IMR-90 (cell line): Measurements from ENCODE around the gene ARMC5. TPM values are rescaled to one million over a fixed set of nuclear protein-coding genes. Genes with fewer than 3 reads are reported as not detected.

Experiments
- ATAC-seq: fragments of 200-7000 bp; cut with Tn5 transposase; 2 replicates; pipeline ENCODE4 v1.9.1; 2020; ENCODE audit warnings: low read depth, mild to moderate bottlenecking, moderate library complexity
- BruUV-seq: library from RNA; stranded (reverse); fragments of 400-500 nt; replicated peaks from 2 replicates; lab custom pipeline; 2021; lab: Mats Ljungman, UMichigan
- CTCF ChIA-PET: fragments of 300-600 bp; formaldehyde crosslinking; extraction: SDS; loops from one replicate; lab custom pipeline; 2021; ENCODE audit warnings: antibody characterized with exemption; lab: Yijun Ruan, JAX
- POLR2A ChIA-PET: fragments of 300-600 bp; sonication (Branson Sonifier 250); formaldehyde crosslinking; loops from one replicate; lab custom pipeline; 2022; ENCODE audit warnings: antibody characterized with exemption; ENCODE audit not compliant: unreplicated experiment; lab: Charles Lee
- DNase-seq: peaks from one replicate; pipeline ENCODE4 v3.0.0; 2013
- H2AFZ ChIP-seq: replicated peaks from 2 replicates; pipeline ENCODE3; 2013; ENCODE audit warnings: low read length, mild to moderate bottlenecking; ENCODE audit not compliant: poor library complexity
- H2AK5ac ChIP-seq: 2 replicates; pipeline ENCODE4 v1.6.1; 2013; ENCODE audit warnings: low read depth, low read length, inconsistent platforms
- H2AK9ac ChIP-seq: replicated peaks from 2 replicates; pipeline ENCODE3; 2013; ENCODE audit warnings: mild to moderate bottlenecking, low read depth, low read length, moderate library complexity; ENCODE audit not compliant: poor library complexity
- H2BK120ac ChIP-seq: 2 replicates; pipeline ENCODE4 v1.6.1; 2013; ENCODE audit warnings: low read depth, low read length, inconsistent platforms
- H2BK15ac ChIP-seq: 3 replicates; pipeline ENCODE4 v1.6.1; 2013; ENCODE audit warnings: low read depth, low read length, inconsistent platforms
- H2BK20ac ChIP-seq: 2 replicates; pipeline ENCODE4 v1.6.1; 2013; ENCODE audit warnings: low read depth, mild to moderate bottlenecking, inconsistent platforms, low read length, moderate library complexity
- H2BK5ac ChIP-seq: 2 replicates; pipeline ENCODE4 v1.6.1; 2013; ENCODE audit warnings: mild to moderate bottlenecking, low read depth, low read length, inconsistent platforms; ENCODE audit not compliant: poor library complexity, severe bottlenecking
- H3K14ac ChIP-seq: replicated peaks from 2 replicates; pipeline ENCODE4 v1.6.1; 2013; ENCODE audit warnings: low read depth, low read length, inconsistent platforms
- H3K18ac ChIP-seq: 2 replicates; pipeline ENCODE4 v1.6.1; 2013; ENCODE audit warnings: low read depth, low read length, control low read depth
- H3K23ac ChIP-seq: 2 replicates; pipeline ENCODE4 v1.6.1; 2013; ENCODE audit warnings: low read depth, low read length, inconsistent platforms
- H3K27ac ChIP-seq: 2 replicates; pipeline ENCODE4 v1.5.1; 2013; ENCODE audit warnings: mild to moderate bottlenecking, control low read depth, low read length; ENCODE audit not compliant: insufficient read depth
- H3K27me3 ChIP-seq: 2 replicates; pipeline ENCODE4 v1.6.1; 2013; ENCODE audit warnings: low read length; ENCODE audit not compliant: control insufficient read depth, insufficient read depth
- H3K36me3 ChIP-seq: 2 replicates; pipeline ENCODE4 v1.6.1; 2013; ENCODE audit warnings: low read length, mixed read lengths; ENCODE audit not compliant: control insufficient read depth, insufficient read depth
- H3K4ac ChIP-seq: 2 replicates; pipeline ENCODE4 v1.6.1; 2013; ENCODE audit warnings: low read depth, low read length, inconsistent platforms
- H3K4me1 ChIP-seq: 2 replicates; pipeline ENCODE4 v1.6.1; 2013; ENCODE audit warnings: low read length, mixed read lengths; ENCODE audit not compliant: control insufficient read depth, insufficient read depth
- H3K4me2 ChIP-seq: 2 replicates; pipeline ENCODE4 v1.6.1; 2013; ENCODE audit warnings: low read depth, mild to moderate bottlenecking, control low read depth, low read length, moderate library complexity
- H3K4me3 ChIP-seq: 2 replicates; pipeline ENCODE4 v1.5.1; 2013; ENCODE audit warnings: low read depth, mild to moderate bottlenecking, control low read depth, low read length, moderate library complexity; ENCODE audit not compliant: insufficient read depth
- H3K56ac ChIP-seq: 2 replicates; pipeline ENCODE4 v1.6.1; 2013; ENCODE audit warnings: low read length, inconsistent platforms; ENCODE audit not compliant: insufficient read depth; ENCODE audit errors: extremely low read depth
- H3K79me1 ChIP-seq, 2 experiments: 2 replicates each; pipeline ENCODE4 v1.6.1; 2013; ENCODE audit warnings: low read length in 2 of 2, inconsistent platforms in 1 of 2, low read depth in 1 of 2
- H3K9ac ChIP-seq: 2 replicates; pipeline ENCODE4 v1.6.1; 2013; ENCODE audit warnings: low read depth, low read length, control low read depth
- H3K9me1 ChIP-seq: 2 replicates; pipeline ENCODE4 v1.6.1; 2013; ENCODE audit warnings: low read length, inconsistent platforms; ENCODE audit not compliant: insufficient read depth
- H3K9me3 ChIP-seq: 2 replicates; pipeline ENCODE4 v1.6.1; 2013; ENCODE audit warnings: low read length; ENCODE audit not compliant: control insufficient read depth, insufficient read depth
- H4K20me1 ChIP-seq: 2 replicates; pipeline ENCODE4 v1.6.1; 2013; ENCODE audit warnings: low read length, inconsistent platforms; ENCODE audit not compliant: insufficient read depth
- H4K5ac ChIP-seq: 2 replicates; pipeline ENCODE4 v1.6.1; 2013; ENCODE audit warnings: mild to moderate bottlenecking, low read depth, low read length, control low read depth
- H4K8ac ChIP-seq, 2 experiments: 2 replicates each; pipeline ENCODE4 v1.6.1; 2013; ENCODE audit warnings: low read depth in 2 of 2, low read length in 2 of 2, control low read depth in 1 of 2, inconsistent platforms in 1 of 2
- H4K91ac ChIP-seq: 2 replicates; pipeline ENCODE4 v1.6.1; 2013; ENCODE audit warnings: low read depth, low read length, inconsistent platforms; ENCODE audit not compliant: insufficient read depth
- BHLHE40 ChIP-seq: fragments of 150-350 bp; IDR thresholded peaks from 2 replicates; pipeline ENCODE4 v1.6.1; 2016; ENCODE audit warnings: mild to moderate bottlenecking, low read depth, low read length
- CTCF ChIP-seq: conservative IDR thresholded peaks from 2 replicates; pipeline ENCODE4 v1.5.1; 2012; ENCODE audit warnings: mild to moderate bottlenecking, low read depth, low read length, improper control_type of control experiment
- MAFK ChIP-seq: IDR thresholded peaks from 2 replicates; pipeline ENCODE4 v1.6.1; 2012; ENCODE audit warnings: low read depth, low read length, improper control_type of control experiment
- MAZ ChIP-seq: IDR thresholded peaks from 2 replicates; pipeline ENCODE4 v1.6.1; 2012; ENCODE audit warnings: low read depth, mild to moderate bottlenecking, low read length, improper control_type of control experiment, moderate library complexity, borderline replicate concordance
- RAD21 ChIP-seq: IDR thresholded peaks from 2 replicates; pipeline ENCODE4 v1.6.1; 2012; ENCODE audit warnings: low read length, improper control_type of control experiment
- RCOR1 ChIP-seq: IDR thresholded peaks from 2 replicates; pipeline ENCODE4 v1.6.1; 2012; ENCODE audit warnings: mild to moderate bottlenecking, low read length, improper control_type of control experiment; ENCODE audit not compliant: insufficient replicate concordance
- RFX5 ChIP-seq: IDR thresholded peaks from 2 replicates; pipeline ENCODE4 v1.8.0; 2012; ENCODE audit warnings: low read depth, mild to moderate bottlenecking, low read length, moderate library complexity
- USF2 ChIP-seq: fragments of 150-350 bp; IDR thresholded peaks from 2 replicates; pipeline ENCODE4 v1.6.1; 2017; ENCODE audit warnings: mild to moderate bottlenecking, antibody characterized with exemption, low read length, low read depth
- WGBS, 2 experiments: methylation state at CpG; one replicate each; pipeline versions ENCODE4 v1.1.5 to v1.1.7; 2013; ENCODE audit warnings: missing lambda C conversion rate in 2 of 2; ENCODE audit not compliant: insufficient read length in 1 of 2; ENCODE audit errors: extremely low coverage in 2 of 2; 5-methylcytosine and 5-hydroxymethylcytosine counted together
- dilution Hi-C: fragments of 300-500 bp; cut with HindIII; formaldehyde crosslinking; loops from one replicate; pipeline ENCODE4 v1.14.3; 2018; ENCODE audit warnings: low sequenced_read_pairs; ENCODE audit not compliant: unreplicated experiment
- in situ Hi-C: fragments of 300-500 bp; cut with MboI; formaldehyde crosslinking; loops from 3 replicates; pipeline ENCODE4 v1.14.3; 2019; ENCODE audit warnings: low sequenced_read_pairs, inconsistent platforms, mixed read lengths
- intact Hi-C: fragments of 100-400 bp; cut with micrococcal nuclease; formaldehyde crosslinking; loops from 2 replicates; pipeline ENCODE4 v1.10.0; 2022
- polyA plus RNA-seq, 3 experiments: library from polyadenylated mRNA; depleted of rRNA; stranded (reverse); fragments of >200 nt; gene quantifications; 2 replicates each; pipeline ENCODE4 v1.2.3, GENCODE V29; 2012; ENCODE audit warnings: low replicate concordance in 1 of 3
- total RNA-seq: library from RNA; depleted of rRNA; stranded (reverse); fragments of >200 nt; gene quantifications from 2 replicates; pipeline ENCODE4 v1.2.3, GENCODE V29; 2012

ARMC5 gene
- total and polyA plus RNA-seq, 2 of the 4 experiments (the other 2 are of a cell fraction), result 2.3 to 7.5 TPM

- Histone ChIP-seq H3K23ac (no peak overlapping the region), H3K79me1 (peaks cover 6 to 12% of the 10 kb centered on the region in 2 experiments; a peak in 3 of 4 replicates), H2AK9ac (no peak overlapping the region), H4K5ac (no peak overlapping the region), H4K91ac (no peak overlapping the region), H3K27me3 (no peaks in the 10 kb centered on the region), H3K4me2 (no peak overlapping the region), H4K8ac (no peak overlapping the region), H3K18ac (no peak overlapping the region), H2BK20ac (no peak overlapping the region), H3K56ac (no peak overlapping the region), H3K9me1 (0 out of 2 replicates have a peak, but pooled peaks cover 5% of the 10 kb centered on the region), H3K14ac (no peak overlapping the region), H3K4me3 (no peak overlapping the region), H3K9me3 (no peaks in the 10 kb centered on the region), H2AK5ac (no peak overlapping the region), H2BK5ac (no peak overlapping the region), H2BK15ac (no peak overlapping the region), H3K27ac (no peak overlapping the region), H3K4me1 (no peaks in the 10 kb centered on the region), H3K4ac (no peak overlapping the region), H2AFZ (no peak overlapping the region), H3K36me3 (peaks cover 30% of the 10 kb centered on the region), H4K20me1 (no peaks in the 10 kb centered on the region), H3K9ac (no peak overlapping the region), H2BK120ac (no peak overlapping the region)
- TF ChIP-seq RCOR1 (no peak), USF2 (no peak), MAZ (no peak), BHLHE40 (no peak), CTCF (no peak), RAD21 (no peak), RFX5 (no peak), MAFK (no peak)
- CTCF ChIA-PET, result no interaction called here
- intact Hi-C loops (no loop called here), dilution Hi-C loops (no loop called here), in situ Hi-C loops (loop anchor here (10.0 to 25.0 kb wide), 2 partner anchors 390 to 398 kb away; partner anchors contain the start of genes ZNF267, ZNF646 and ZNF668)
- no peak for DNase-seq
- BruUV-seq, result no TSS peak
- POLR2A ChIA-PET, result no interaction called here
- ATAC-seq, result no peak
- WGBS, 2 experiments, result 96% methylated on average over 30 of the region's 36 CpGs; no CpG with 5 or more reads in 1 of the 2 experiments
Measured at GRCh38 chr16:31464348-31464769, 5.1 kb downstream of the ARMC5 start.
